ENCODE data around the gene TAB3. TPM values are rescaled to one million over a fixed set of nuclear protein-coding genes. Genes with fewer than 3 reads are reported as not detected.

TAB3 gene
- total RNA-seq, 1 donor from 2014 or later: 20.0 TPM

GRCh38 chrX:30887721-30888120, 1.3 kb downstream of the TAB3 start:
- Histone ChIP-seq H4K20me1 (ENCODE audit: low read depth) (no peaks in the 10 kb centered on the region), H3K27ac (no peak overlapping the region), H3K4me3 (peak overlapping the region; percentile 77), H3F3A (ENCODE audit: low read depth) (no peaks in the 10 kb centered on the region), H3K9me3 (ENCODE audit: low read depth) (no peaks in the 10 kb centered on the region), H3K79me2 (ENCODE audit: low read depth) (peaks cover 41% of the 10 kb centered on the region), H2AFZ (replicated peaks) (no peak overlapping the region), H3K9ac (no peak overlapping the region), H3K4me1 (no peaks in the 10 kb centered on the region), H3K27me3 (no peaks in the 10 kb centered on the region), H3K36me3 (no peaks in the 10 kb centered on the region), H3K4me2 (peak overlapping the region; percentile 78)
- H3K27ac Mint-ChIP-seq: no peak overlapping the region
- peak overlapping the region; percentile 91 for H3K4me3 Mint-ChIP-seq
- no peaks in the 10 kb centered on the region for H3K36me3 Mint-ChIP-seq
- peaks cover 11% of the 10 kb centered on the region for H3K4me1 Mint-ChIP-seq
- DNase-seq (ENCODE audit: low spot score): no peak
- no peak for TF ChIP-seq CTCF (IDR thresholded peaks at IDR 0.05)
- TF ChIP-seq EZH2phosphoT487 (IDR thresholded peaks at IDR 0.05): no peak
- TF ChIP-seq EZH2 (IDR thresholded peaks at IDR 0.05): no peak
- peaks cover 4% of the 10 kb centered on the region for H3K27me3 Mint-ChIP-seq (ENCODE audit: insufficient read depth, low read depth)
- no peaks in the 10 kb centered on the region for H3K9me3 Mint-ChIP-seq

- H3K79me2 ChIP-seq (ENCODE audit: low read depth): peaks cover 41% of the 10 kb centered on the region
- Mint-ChIP-seq H3K4me1 (peaks cover 11% of the 10 kb centered on the region), H3K36me3 (no peaks in the 10 kb centered on the region), H3K27me3 (ENCODE audit: insufficient read depth, low read depth) (peaks cover 4% of the 10 kb centered on the region), H3K27ac (no peak overlapping the region), H3K4me3 (no peak overlapping the region), H3K9me3 (no peaks in the 10 kb centered on the region)
- no peak overlapping the region for H3K4me2 ChIP-seq
- no peak overlapping the region for H3K4me3 ChIP-seq
- no peak for TF ChIP-seq EZH2phosphoT487 (IDR thresholded peaks at IDR 0.05)
- no peak for TF ChIP-seq CTCF (IDR thresholded peaks at IDR 0.05)
- TF ChIP-seq EZH2 (IDR thresholded peaks at IDR 0.05): no peak
- no peaks in the 10 kb centered on the region for H3K36me3 ChIP-seq
- no peaks in the 10 kb centered on the region for H3K9me3 ChIP-seq (ENCODE audit: low read depth)
- no peak overlapping the region for H3K27ac ChIP-seq
- DNase-seq (ENCODE audit: low spot score): no peak
- H2AFZ ChIP-seq (replicated peaks): no peak overlapping the region
- no peaks in the 10 kb centered on the region for H4K20me1 ChIP-seq (ENCODE audit: low read depth)
- H3K4me1 ChIP-seq: no peaks in the 10 kb centered on the region
- H3F3A ChIP-seq (ENCODE audit: low read depth): no peaks in the 10 kb centered on the region
- no peak overlapping the region for H3K9ac ChIP-seq
- no peaks in the 10 kb centered on the region for H3K27me3 ChIP-seq
Measured at GRCh38 chrX:30887288-30887687, 1.8 kb downstream of the TAB3 start.

- no peak overlapping the region for H3K9ac ChIP-seq
- Mint-ChIP-seq H3K27me3 (ENCODE audit: insufficient read depth, low read depth) (peaks cover 2% of the 10 kb centered on the region), H3K4me1 (peaks cover 11% of the 10 kb centered on the region), H3K9me3 (no peaks in the 10 kb centered on the region), H3K27ac (no peak overlapping the region), H3K4me3 (no peak overlapping the region), H3K36me3 (no peaks in the 10 kb centered on the region)
- H3K4me2 ChIP-seq: no peak overlapping the region
- no peaks in the 10 kb centered on the region for H4K20me1 ChIP-seq (ENCODE audit: low read depth)
- no peaks in the 10 kb centered on the region for H3K27me3 ChIP-seq
- TF ChIP-seq EZH2phosphoT487 (IDR thresholded peaks at IDR 0.05) (no peak), CTCF (IDR thresholded peaks at IDR 0.05) (no peak)
- H3K27ac ChIP-seq: no peak overlapping the region
- no peaks in the 10 kb centered on the region for H3K36me3 ChIP-seq
- H3F3A ChIP-seq (ENCODE audit: low read depth): no peaks in the 10 kb centered on the region
- H3K79me2 ChIP-seq (ENCODE audit: low read depth): peaks cover 54% of the 10 kb centered on the region
- no peak overlapping the region for H2AFZ ChIP-seq (replicated peaks)
- peaks cover 4% of the 10 kb centered on the region for H3K9me3 ChIP-seq (ENCODE audit: low read depth)
- no peak overlapping the region for H3K4me3 ChIP-seq
- no peak for DNase-seq (ENCODE audit: low spot score)
- no peaks in the 10 kb centered on the region for H3K4me1 ChIP-seq
Measured at GRCh38 chrX:30885136-30885535, 3.9 kb downstream of the TAB3 start.
